Inferior parietal cortex (tissue), 1 donor: ENCODE measurements around the gene M1AP.
A peak's percentile ranks its signal among the peaks of the same experiment; 100 is the strongest.
"Not testable (repeated sequence)": the region's sequence is repeated elsewhere in the genome, so short reads cannot be mapped to it uniquely, and the experiment has no call there.

ENCODE experiments used
- DNase-seq: peaks from one replicate; pipeline ENCODE4 v3.0.0-alpha.2; 2016; ENCODE audit errors: extremely low spot score

The M1AP gene

GRCh38 chr2:74653985-74654882, 6.1 kb upstream of the M1AP start, which contains the start of gene SEMA4F:
TSS of gene SEMA4F (plus strand) at chr2:74654247. CDS start at chr2:74654377, 130 bp downstream.
- DNase-seq = peak; percentile 98

DNA sequence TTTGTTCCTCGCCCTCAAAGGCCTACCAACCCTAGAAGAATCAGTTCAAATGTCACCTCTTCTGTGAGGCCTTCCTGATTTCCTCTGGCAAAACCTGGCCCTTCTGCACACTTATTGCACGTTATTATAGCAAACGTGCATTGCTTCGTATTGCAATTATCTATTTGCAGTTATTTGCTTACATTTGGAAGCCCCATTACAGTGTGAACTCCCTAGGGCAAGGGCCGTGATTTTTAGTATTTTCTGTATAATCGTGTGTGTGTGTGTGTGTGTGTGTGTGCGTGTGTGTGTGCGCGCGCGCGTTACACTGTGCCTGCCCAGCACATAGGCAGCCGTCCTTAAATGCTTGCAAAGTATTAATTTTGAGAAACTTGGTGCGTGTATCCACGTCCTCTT, 5.5 kb upstream of the M1AP start:
- no peak for DNase-seq

- no peak for DNase-seq
These were observed 1.2 kb downstream of the M1AP start for GRCh38 chr2:74646834-74647482.

GRCh38 chr2:74646201-74646600, 1.9 kb downstream of the M1AP start:
- no peak for DNase-seq

- DNase-seq = no peak
These were observed 2.8 kb downstream of the M1AP start for GRCh38 chr2:74645344-74645743.

GRCh38 chr2:74639550-74639949, 8.6 kb downstream of the M1AP start:
- DNase-seq = no peak

DNA sequence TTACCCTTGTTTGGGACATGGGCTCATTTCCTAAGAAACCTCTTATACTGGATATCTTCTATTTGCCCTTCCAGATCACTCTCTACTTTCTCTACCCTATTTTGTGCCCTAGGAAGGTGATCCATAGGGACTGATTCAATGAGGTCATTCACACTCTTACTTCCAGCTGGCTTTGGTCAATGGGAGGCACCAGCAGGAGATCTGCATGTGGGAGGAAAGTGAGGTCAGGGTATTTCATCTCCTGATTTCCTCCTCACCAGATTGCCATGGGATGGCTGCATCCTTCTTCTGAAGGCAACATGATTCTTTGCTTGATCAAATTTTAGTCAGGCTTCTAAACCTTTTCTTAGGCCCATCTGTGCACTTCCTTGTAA, 15.2 kb downstream of the M1AP start:
- DNase-seq = no peak

DNA sequence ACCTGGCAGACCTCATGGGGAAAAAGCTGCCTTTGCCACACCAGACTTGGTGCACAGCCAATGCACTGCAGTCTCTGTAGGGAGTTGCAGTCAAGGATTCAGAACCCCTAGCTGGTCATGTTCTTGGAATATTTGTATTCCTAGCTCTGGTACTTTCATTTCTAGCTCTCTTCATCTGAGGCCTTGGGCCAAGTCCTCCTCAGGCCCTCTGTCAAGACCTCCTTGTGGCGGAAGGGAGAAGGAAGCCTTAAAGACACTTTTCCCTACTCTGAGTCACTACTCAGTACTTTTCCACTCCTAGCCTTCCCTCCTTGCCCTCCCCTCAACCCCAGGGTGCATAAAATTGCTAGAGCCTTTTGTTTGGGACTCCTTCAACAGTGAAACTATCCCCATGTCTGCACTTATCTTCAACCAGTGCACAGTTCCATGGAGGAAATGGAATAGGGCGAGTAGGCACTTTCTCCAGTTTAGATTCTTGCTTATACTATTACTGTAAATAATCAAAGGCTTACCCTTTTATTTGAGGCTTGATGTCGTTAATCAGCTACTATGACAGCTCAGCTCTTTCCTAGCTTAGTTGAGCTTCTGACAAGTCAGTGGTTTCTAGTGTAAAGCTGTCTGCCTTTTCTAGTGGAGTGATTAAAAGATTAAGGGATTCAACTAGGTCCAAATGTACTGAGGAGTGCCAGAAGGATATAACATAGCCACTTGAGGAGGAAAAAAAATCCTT, 15.8 kb downstream of the M1AP start:
- DNase-seq = no peak

DNA sequence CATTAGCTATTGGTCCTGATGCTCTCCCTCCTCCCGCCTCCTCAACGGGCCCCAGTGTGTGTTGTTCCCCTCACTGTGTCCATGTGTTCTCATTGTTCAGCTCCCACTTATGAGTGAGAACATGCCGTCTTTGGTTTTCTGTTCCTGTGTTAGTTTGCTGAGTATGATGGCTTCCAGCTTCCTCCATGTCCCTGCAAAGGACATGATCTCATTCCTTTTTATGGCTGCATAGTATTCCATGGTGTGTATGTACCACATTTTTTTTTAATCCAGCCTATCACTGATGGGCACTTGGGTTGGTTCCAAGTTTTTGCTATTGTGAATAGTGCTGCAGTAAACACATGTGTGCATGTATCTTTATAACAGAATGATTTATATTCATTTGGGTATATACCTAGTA, 17.7 kb downstream of the M1AP start:
- not testable (repeated sequence) for DNase-seq

DNA sequence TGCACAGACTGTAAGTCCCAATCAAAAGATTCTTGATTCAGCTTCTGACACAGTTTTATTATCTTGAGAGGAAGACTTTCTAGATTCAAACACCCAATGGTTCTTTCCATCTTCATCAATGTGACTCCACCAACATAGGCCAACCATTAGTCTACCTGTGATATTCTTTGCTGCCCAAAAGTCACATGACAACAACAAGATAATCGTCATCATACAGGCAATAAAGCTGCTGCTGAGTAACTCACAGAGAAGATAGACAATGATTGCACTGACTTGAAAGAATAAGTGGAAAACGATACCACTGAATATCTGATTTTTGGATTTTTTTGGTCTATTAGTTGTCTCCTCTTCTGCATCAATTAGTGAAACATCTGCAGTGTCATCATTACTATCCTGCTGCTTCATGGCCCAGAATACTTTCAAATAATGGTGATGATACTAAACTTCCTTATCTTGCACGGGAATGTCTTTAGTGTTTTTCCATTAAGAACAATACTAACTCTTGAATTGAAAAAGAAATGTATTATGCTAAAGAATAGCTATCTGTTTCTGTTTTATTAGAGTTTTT, 19.5 kb downstream of the M1AP start:
- no peak for DNase-seq

DNA sequence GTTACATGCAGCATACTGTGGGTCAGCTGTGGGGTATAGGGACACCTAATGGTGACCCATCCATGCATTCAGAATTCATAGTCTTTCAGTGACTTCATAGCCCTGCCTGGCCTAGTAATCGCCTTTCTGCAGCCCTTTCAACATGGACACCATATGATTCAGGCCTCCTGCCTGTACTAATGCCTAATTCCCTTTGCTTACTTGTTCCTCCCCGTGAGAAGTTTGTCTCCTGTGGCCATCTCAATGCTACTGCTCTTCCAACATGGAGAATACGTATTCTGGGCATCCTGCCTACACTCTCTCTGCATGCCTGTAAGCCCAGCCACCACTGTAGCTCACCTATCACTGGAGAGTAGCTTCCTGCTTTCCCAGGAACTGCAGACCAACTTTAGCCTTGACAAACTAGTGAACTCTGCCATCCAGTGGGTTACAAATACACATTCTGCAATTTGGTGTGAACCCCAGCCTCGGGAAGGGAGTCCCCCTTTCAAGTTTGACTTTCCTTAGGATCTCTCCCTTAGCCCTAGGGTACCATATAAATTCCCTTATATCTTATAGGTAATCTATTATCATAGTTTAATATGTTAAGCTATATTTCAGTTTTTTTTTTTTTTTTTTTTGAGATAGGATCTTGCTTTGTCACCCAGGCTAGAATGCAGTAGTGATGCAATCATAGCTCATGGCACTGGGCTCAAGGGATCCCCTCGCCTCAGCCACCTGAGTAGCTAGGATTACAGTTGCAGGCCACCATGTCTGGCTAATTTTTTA, 22.3 kb downstream of the M1AP start:
- no peak for DNase-seq

DNA sequence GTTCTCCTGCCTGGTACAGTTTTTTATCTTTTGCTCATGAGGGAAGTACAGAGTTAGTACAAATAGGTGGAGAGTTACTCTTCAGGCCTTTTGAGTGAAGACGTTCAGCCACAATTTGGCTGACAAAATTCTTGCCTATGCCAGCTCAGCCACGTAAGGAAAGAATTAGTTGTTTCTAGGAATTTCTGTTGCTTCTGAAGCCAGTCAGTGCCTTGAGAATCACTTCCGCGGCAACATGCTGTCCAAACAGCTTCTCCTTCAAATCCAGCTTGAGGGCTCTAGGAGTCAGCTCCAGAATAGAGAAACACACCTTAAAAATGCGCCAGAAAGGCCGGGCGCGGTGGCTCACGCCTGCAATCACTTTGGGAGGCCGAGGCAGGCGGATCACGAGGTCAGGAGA, 27.5 kb downstream of the M1AP start:
- no peak for DNase-seq

DNA sequence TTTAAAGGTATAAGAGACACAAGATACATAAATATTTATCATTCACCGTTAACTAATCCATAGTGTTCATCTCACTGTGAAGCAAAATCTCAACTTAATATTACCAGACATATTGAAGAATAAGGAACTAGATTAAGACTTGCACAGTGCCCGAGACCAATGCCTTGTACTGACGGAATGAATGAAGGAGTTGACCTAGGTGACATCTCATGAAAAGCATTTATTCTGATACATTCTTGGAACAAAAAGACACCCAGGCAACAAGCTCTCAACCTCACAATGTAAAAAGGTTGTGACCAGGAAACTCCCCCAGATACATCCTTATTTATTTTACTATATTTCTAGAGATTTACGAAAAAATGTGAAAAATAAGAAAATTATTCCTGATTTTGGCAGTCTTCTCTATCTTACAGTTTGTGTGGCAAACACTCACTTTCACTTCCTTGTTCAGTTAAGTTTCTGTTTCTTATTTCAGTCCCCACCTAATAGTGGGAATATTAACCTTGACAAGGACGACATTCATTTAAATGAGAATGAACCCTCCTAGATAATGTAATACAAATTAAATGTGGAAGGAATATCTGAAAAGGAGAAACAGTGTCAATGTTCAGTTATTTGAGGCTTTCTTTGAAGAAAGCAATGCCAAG, 28.4 kb downstream of the M1AP start:
- no peak for DNase-seq

- DNase-seq = no peak
These were observed 29.6 kb downstream of the M1AP start for GRCh38 chr2:74618410-74619083.

- DNase-seq = no peak
These were observed 31.0 kb downstream of the M1AP start for GRCh38 chr2:74617122-74617521.

GRCh38 chr2:74606927-74607326, 41.2 kb downstream of the M1AP start:
- no peak for DNase-seq

DNA sequence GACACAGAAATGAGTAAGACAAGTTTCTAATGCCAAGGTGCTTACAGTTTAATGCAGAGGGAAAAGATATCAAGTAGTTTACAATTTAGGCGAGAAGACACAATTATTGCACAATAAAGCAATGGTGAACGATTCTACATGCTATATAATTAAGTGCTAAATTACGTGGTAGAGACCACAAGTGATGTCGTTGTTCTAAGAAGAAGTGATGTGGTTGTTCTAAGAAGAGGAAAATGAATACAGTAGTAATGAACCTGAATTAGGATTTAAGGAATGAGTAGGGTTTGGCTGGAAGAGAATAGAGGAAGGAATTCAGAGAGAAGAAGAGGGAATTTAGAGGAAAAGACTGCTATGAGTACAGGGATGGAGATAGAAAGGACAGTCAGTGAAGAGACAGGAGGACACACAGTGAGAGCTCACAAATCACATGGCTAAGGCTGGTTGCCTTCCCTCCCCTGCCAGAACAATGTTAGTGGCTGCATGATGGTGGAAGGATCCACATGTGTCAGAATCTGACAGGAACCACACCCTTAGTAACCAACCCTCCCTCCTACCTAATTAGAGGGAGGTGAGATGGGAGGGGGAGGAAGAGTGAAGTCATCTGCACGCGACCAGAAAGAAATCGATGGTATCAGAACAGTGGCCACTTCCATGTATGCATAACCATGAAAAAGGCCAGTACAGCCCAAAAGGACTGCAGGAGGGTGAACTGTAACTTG, 44.7 kb downstream of the M1AP start:
- DNase-seq = no peak

- DNase-seq = no peak
These were observed 45.4 kb downstream of the M1AP start for GRCh38 chr2:74602586-74603281.

DNA sequence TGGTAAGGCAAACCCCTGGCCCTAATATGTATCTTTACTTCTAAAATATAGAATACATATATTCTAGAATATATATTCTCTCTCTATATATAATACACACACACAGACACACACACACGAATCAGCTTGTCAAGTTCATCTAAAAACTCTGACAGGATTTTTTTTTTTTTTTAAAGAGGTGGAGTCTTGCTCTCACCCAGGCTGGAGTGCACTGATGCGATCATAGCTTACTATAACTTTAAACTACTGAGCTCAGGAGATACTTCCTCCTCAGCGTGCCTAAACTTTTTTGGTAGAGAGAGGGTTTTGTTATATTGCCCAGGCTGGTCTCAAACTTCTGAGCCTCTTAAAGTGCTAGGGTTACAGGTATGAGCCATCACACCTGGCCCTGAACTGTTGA, 48.5 kb downstream of the M1AP start:
- no peak for DNase-seq
